PC-3 (cell line): ENCODE results near the gene LRP1B. TPM values are rescaled to one million over a fixed set of nuclear protein-coding genes. Genes with fewer than 3 reads are reported as not detected.

ENCODE experiments used
- ATAC-seq: fragments of 200-7000 bp; cut with Tn5 transposase; 2 replicates; pipeline ENCODE4 v1.9.1; 2020; ENCODE audit warnings: mild to moderate bottlenecking, moderate library complexity
- BruUV-seq: library from RNA; stranded (reverse); fragments of 400-500 nt; replicated peaks from 2 replicates; lab custom pipeline; 2021; lab: Mats Ljungman, UMichigan
- CTCF ChIA-PET: fragments of 300-600 bp; sonication (Branson Sonifier 250); formaldehyde crosslinking; loops from one replicate; lab custom pipeline; 2022; ENCODE audit warnings: antibody characterized with exemption; lab: Charles Lee
- POLR2A ChIA-PET: fragments of 300-600 bp; sonication (Branson Sonifier 250); formaldehyde crosslinking; loops from one replicate; lab custom pipeline; 2022; ENCODE audit warnings: antibody characterized with exemption; ENCODE audit not compliant: unreplicated experiment; lab: Charles Lee
- DNase-seq: peaks from one replicate; pipeline ENCODE4 v3.0.0-alpha.2; 2015
- H2AFZ ChIP-seq: fragments of 300-600 bp; sonication (generic); 2 replicates; pipeline ENCODE4 v1.6.0; 2016; ENCODE audit warnings: antibody characterized with exemption, low read length
- H3F3A ChIP-seq: fragments of 300-600 bp; sonication (generic); one replicate; pipeline ENCODE4 v1.6.0; 2017; ENCODE audit warnings: antibody characterized with exemption, low read length, control low read depth, mild to moderate bottlenecking; ENCODE audit not compliant: unreplicated experiment
- H3K27ac ChIP-seq: fragments of 300-600 bp; sonication (generic); 2 replicates; pipeline ENCODE4 v1.5.1; 2016; ENCODE audit warnings: mild to moderate bottlenecking, low read length
- H3K27me3 ChIP-seq: fragments of 300-600 bp; sonication (generic); 2 replicates; pipeline ENCODE4 v1.6.1; 2016; ENCODE audit warnings: low read length, mixed read lengths
- H3K36me3 ChIP-seq: fragments of 300-600 bp; sonication (generic); 2 replicates; pipeline ENCODE4 v1.6.1; 2016; ENCODE audit warnings: low read depth, mixed run types, low read length, mixed read lengths
- H3K4me1 ChIP-seq: fragments of 300-600 bp; sonication (generic); 2 replicates; pipeline ENCODE4 v1.5.1; 2016; ENCODE audit warnings: low read length; ENCODE audit not compliant: insufficient read depth
- H3K4me2 ChIP-seq: fragments of 300-600 bp; sonication (generic); 2 replicates; pipeline ENCODE4 v1.6.0; 2016; ENCODE audit warnings: low read length
- H3K4me3 ChIP-seq: fragments of 300-600 bp; sonication (generic); 2 replicates; pipeline ENCODE4 v1.5.1; 2016; ENCODE audit warnings: mild to moderate bottlenecking, low read length, mixed read lengths
- H3K79me2 ChIP-seq: fragments of 300-600 bp; sonication (generic); 2 replicates; pipeline ENCODE4 v1.6.1; 2017; ENCODE audit warnings: low read length, mixed read lengths
- H3K9ac ChIP-seq: fragments of 300-600 bp; sonication (generic); 2 replicates; pipeline ENCODE4 v1.6.0; 2016; ENCODE audit warnings: mild to moderate bottlenecking, low read length
- H3K9me2 ChIP-seq: fragments of 300-600 bp; sonication (generic); replicated peaks from 2 replicates; pipeline ENCODE4 v1.6.1; 2016; ENCODE audit warnings: mixed run types, low read length, mixed read lengths
- H3K9me3 ChIP-seq: fragments of 300-600 bp; sonication (generic); 2 replicates; pipeline ENCODE4 v1.6.1; 2016; ENCODE audit warnings: low read length, mixed read lengths
- H4K20me1 ChIP-seq: fragments of 300-600 bp; sonication (generic); 2 replicates; pipeline ENCODE4 v1.6.1; 2016; ENCODE audit warnings: low read length, mixed read lengths
- EZH2 ChIP-seq: fragments of 300-600 bp; sonication (generic); IDR thresholded peaks from one replicate; pipeline ENCODE4 v1.6.1; 2017; ENCODE audit warnings: antibody characterized with exemption, mild to moderate bottlenecking, low read length; ENCODE audit not compliant: unreplicated experiment
- EZH2phosphoT487 ChIP-seq: fragments of 300-600 bp; sonication (generic); IDR thresholded peaks from 2 replicates; pipeline ENCODE4 v1.6.1; 2018; ENCODE audit warnings: mild to moderate bottlenecking, antibody characterized with exemption, low read length, borderline replicate concordance
- intact Hi-C: fragments of 100-400 bp; cut with micrococcal nuclease; formaldehyde crosslinking; loops from 2 replicates; pipeline ENCODE4 v1.9.0; 2023
- total RNA-seq: library from RNA; depleted of rRNA; stranded (reverse); fragments of >200 nt; gene quantifications from 2 replicates; pipeline ENCODE4 v1.2.3, GENCODE V29; 2014
- TF ChIP-seq, protein P1 (sequence below): fragments of 300-600 bp; sonication (generic); conservative IDR thresholded peaks from 2 replicates; pipeline ENCODE4 v1.5.1; 2017; ENCODE audit warnings: antibody characterized with exemption, low read depth, mild to moderate bottlenecking, low read length

Gene LRP1B
- total RNA-seq, 1 experiment from 2014 or later: 0.04 TPM

DNA sequence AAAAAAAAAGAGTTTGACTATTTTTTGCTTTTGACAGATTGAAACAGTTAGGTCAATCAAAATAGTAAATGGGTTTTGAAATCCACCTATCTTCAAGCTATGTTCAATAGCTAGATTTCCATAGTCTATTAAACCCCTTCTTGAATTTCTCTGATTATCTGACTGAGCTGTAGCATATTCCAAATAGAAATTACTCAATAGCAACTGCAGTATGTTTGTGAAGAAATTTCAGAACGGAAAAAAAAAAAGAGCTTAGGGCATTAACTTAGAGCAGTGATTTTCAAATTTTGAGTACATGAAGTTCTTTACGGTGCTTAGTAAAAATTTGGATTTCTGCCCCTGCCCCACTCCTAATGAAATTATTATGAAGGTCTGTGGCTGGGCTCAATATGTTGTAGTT, 432.3 kb downstream of the LRP1B start:
- Histone ChIP-seq H2AFZ (no peak overlapping the region), H3K4me3 (no peak overlapping the region), H3K36me3 (no peaks in the 10 kb centered on the region), H3K27ac (no peak overlapping the region), H3K79me2 (no peaks in the 10 kb centered on the region), H3K9me2 (no peaks in the 10 kb centered on the region), H3F3A (no peaks in the 10 kb centered on the region), H3K27me3 (no peaks in the 10 kb centered on the region), H3K4me2 (no peak overlapping the region), H4K20me1 (no peaks in the 10 kb centered on the region), H3K4me1 (no peaks in the 10 kb centered on the region), H3K9me3 (no peaks in the 10 kb centered on the region), H3K9ac (no peak overlapping the region)
- POLR2A ChIA-PET: no interaction called here
- intact Hi-C loops: no loop called here
- CTCF ChIA-PET: no interaction called here
- BruUV-seq: no TSS peak
- TF ChIP-seq EZH2 (no peak), EZH2phosphoT487 (no peak)
- TF ChIP-seq, protein P1, sequence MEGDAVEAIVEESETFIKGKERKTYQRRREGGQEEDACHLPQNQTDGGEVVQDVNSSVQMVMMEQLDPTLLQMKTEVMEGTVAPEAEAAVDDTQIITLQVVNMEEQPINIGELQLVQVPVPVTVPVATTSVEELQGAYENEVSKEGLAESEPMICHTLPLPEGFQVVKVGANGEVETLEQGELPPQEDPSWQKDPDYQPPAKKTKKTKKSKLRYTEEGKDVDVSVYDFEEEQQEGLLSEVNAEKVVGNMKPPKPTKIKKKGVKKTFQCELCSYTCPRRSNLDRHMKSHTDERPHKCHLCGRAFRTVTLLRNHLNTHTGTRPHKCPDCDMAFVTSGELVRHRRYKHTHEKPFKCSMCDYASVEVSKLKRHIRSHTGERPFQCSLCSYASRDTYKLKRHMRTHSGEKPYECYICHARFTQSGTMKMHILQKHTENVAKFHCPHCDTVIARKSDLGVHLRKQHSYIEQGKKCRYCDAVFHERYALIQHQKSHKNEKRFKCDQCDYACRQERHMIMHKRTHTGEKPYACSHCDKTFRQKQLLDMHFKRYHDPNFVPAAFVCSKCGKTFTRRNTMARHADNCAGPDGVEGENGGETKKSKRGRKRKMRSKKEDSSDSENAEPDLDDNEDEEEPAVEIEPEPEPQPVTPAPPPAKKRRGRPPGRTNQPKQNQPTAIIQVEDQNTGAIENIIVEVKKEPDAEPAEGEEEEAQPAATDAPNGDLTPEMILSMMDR: no peak
- ATAC-seq: no peak
- no peak for DNase-seq

DNA sequence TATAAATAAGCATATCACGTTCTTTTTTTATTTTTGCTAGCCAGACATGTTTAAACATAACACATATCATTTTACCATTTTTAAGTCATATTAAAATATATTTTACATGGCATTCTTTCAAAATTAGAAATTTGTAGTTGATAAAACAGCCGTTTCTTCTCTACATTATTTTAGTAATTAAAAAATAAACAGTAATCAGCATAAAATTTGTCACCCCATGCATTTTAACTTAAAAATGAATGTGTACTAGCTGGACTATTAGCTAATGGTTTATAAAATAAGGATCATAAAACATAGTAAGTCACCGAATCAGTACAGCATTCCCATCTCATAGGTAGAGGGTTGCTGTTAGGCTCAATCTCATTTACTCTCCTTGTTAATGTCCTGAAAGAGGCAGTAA, 433.8 kb downstream of the LRP1B start:
- Histone ChIP-seq H3K4me2 (no peak overlapping the region), H3K4me3 (no peak overlapping the region), H3K9me2 (no peaks in the 10 kb centered on the region), H3K9me3 (no peaks in the 10 kb centered on the region), H3K27ac (no peak overlapping the region), H3K4me1 (no peaks in the 10 kb centered on the region), H4K20me1 (no peaks in the 10 kb centered on the region), H2AFZ (no peak overlapping the region), H3F3A (no peaks in the 10 kb centered on the region), H3K27me3 (no peaks in the 10 kb centered on the region), H3K9ac (no peak overlapping the region), H3K79me2 (no peaks in the 10 kb centered on the region), H3K36me3 (no peaks in the 10 kb centered on the region)
- intact Hi-C loops: no loop called here
- ATAC-seq (no peak), DNase-seq (no peak)
- BruUV-seq: no TSS peak
- ChIA-PET CTCF (no interaction called here), POLR2A (no interaction called here)
- TF ChIP-seq EZH2phosphoT487 (no peak), EZH2 (no peak)
- TF ChIP-seq, protein P1: no peak

- no peak overlapping the region for H2AFZ ChIP-seq
- intact Hi-C loops: no loop called here
- no peak overlapping the region for H3K27ac ChIP-seq
- no TSS peak for BruUV-seq
- H3K36me3 ChIP-seq: no peaks in the 10 kb centered on the region
- no peak for DNase-seq
- H3K4me1 ChIP-seq: no peaks in the 10 kb centered on the region
- H3K79me2 ChIP-seq: no peaks in the 10 kb centered on the region
- no peaks in the 10 kb centered on the region for H3K9me3 ChIP-seq
- no peak overlapping the region for H3K4me3 ChIP-seq
- TF ChIP-seq, protein P1: no peak
- TF ChIP-seq EZH2 (no peak), EZH2phosphoT487 (no peak)
- H3K9me2 ChIP-seq: no peaks in the 10 kb centered on the region
- ChIA-PET POLR2A (no interaction called here), CTCF (no interaction called here)
- no peaks in the 10 kb centered on the region for H4K20me1 ChIP-seq
- no peak for ATAC-seq
- no peaks in the 10 kb centered on the region for H3K27me3 ChIP-seq
- no peak overlapping the region for H3K4me2 ChIP-seq
- no peaks in the 10 kb centered on the region for H3F3A ChIP-seq
- H3K9ac ChIP-seq: no peak overlapping the region
Measured at GRCh38 chr2:141694180-141694579, 436.6 kb downstream of the LRP1B start.
